HG03039 (cell line): ENCODE results near the gene ESR1.
"Not testable (repeated sequence)": the region's sequence is repeated elsewhere in the genome, so short reads cannot be mapped to it uniquely, and the experiment has no call there.

Experiments
- ATAC-seq: cut with Tn5 transposase; IDR thresholded peaks from one replicate; pipeline ENCODE4 v1.9.1; 2021; ENCODE audit warnings: mild to moderate bottlenecking, moderate library complexity; ENCODE audit not compliant: unreplicated experiment

Gene ESR1

DNA sequence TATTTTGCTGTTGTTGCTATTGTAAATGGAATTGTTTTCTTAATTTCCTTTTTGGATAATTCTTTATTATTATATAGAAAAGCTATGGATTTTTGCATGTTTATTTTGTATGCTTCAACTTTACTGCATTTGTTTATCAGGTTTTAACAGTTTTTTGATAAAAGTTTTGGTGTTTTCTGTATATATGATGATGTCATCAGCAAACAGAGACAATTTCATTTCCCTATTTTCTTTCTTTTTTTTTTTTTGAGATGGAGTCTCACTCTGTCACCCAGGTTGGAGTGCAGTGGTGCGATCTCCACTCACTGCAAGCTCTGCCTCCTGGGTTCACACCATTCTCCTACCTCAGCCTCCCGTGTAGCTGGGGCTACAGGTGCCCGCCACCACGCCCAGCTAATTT lies 156.9 kb downstream of the ESR1 start:
- ATAC-seq, result not testable (repeated sequence)

- no peak for ATAC-seq
Measured at GRCh38 chr6:151974061-151974617, 166.7 kb downstream of the ESR1 start.

DNA sequence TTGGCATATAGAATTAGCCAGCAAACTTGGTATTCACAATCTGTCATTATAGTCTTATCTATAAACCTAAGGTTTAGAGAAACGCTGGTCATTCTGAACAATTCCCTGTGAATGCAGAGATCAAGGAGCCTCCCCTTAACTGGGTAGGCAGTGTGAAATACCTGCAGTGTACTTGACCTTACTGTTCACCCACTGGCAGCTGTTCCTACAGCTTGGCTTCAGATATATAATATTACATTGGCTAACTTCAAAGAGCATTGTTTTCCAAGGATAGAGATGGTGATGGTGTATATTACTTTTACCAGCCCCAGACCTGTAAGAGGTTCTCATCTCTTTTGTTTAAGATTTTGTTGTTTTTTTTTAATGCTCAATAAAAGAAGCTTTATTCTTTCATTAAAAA lies 168.3 kb downstream of the ESR1 start:
- no peak for ATAC-seq

DNA sequence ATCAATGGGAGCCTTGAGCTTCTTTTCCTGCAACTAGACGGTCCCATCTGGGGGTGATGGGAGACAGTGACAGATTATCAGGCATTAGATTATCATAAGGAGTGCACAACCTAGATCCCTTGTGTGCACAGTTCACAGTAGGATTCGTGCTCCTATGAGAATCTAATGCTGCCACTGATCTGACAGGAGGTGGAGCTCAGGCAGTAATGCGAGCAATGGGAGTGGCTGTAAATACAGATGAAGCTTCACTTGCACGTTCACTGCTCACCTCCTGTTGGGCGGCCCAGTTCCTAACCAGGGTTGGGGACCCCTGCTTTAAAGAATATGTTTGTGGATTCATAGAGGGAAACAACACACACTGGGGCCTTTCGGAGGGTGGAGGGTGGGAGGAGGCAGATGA lies 180.7 kb downstream of the ESR1 start:
- ATAC-seq, result not testable (repeated sequence)

DNA sequence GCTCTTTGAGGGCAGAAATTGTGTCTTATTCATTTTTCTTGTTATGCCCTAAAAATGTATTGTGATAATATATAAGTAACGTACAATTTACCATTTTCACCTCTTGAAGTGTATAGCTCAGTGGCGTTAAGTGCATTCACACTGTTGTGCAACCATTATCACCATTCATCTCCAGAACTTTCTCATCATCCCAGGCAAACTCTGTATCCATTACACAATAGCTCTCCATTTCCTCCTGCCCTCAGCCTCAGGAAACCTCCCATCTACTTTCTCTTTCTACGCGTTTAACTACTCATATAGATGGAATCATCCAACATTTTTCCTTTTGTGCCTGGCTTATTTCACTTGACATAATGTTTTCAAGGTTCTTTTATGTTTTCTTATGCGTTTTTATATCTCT lies 184.6 kb downstream of the ESR1 start:
- ATAC-seq, result no peak

GRCh38 chr6:151993364-151993763 lies 185.9 kb downstream of the ESR1 start:
- ATAC-seq, result no peak

DNA sequence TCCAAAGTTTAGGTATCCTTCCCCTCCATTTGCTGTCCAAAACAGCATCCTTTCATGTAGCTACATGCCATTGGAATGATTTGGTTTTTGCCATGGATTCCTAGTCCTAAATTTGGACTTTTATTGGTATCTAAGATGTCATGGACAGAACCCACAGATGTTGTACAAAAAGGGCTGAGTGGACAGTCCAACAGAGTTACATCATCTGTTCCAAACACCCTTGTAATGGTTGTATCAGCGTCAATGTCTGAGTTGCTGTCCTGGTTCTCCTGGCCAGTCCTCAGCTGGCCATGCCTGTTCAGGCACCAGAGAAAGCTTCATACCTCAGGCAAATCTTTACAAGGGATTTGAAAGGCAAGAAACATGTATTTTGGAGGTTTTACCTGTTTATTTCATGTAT lies 191.3 kb downstream of the ESR1 start:
- no peak for ATAC-seq

GRCh38 chr6:151999194-151999593 lies 191.7 kb downstream of the ESR1 start:
- no peak for ATAC-seq

GRCh38 chr6:152001408-152001807 lies 193.9 kb downstream of the ESR1 start:
- ATAC-seq, result no peak

DNA sequence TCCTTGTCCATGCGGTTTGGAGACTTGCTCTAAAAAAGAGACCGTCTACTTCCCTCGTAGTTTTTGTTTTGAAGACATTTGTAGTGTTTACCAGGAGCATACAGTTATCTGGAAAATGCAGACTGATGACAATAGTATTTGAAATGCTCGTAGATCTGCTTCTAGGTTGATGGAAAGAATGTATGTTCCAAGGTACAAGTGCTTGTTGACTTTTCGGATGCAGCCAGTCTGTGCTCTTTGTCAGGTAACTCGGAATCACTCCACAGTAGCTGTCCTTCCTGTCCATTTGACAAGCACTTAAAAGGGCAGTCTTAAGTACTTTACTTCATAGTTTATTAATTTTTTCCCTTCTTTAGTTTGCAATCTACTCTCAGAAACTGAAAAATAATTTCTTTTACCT lies 194.8 kb downstream of the ESR1 start:
- no peak for ATAC-seq

DNA sequence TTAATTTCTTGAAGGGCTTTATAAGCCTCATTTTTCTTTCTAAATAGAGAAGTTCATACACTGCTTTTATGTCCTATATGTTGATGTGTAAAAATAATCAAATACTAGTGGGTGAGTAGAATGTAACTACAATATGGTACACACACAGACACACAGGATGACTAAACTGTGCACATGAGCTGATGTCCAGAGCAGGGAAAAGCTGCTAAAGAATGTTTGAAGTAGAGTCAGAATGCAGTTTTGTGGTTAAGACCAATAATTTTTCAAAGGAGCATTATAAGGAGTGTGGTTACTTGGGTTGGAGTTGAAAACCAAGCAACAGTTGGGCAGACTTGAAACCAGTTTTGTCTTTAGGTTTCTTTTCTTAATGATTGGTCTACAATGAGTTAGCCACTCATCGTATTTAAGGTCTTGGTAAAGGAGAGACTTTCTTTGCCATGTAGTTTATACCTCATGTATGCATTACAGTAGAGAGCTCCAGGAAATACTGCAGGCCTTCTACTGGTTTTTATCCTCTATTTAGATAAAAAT lies 196.6 kb downstream of the ESR1 start:
- no peak for ATAC-seq

GRCh38 chr6:152004896-152005295 lies 197.4 kb downstream of the ESR1 start:
- ATAC-seq, result no peak

- ATAC-seq, result no peak
Measured at GRCh38 chr6:152008779-152009178, 201.3 kb downstream of the ESR1 start.

GRCh38 chr6:152012227-152012626 lies 204.7 kb downstream of the ESR1 start:
- ATAC-seq, result no peak

- ATAC-seq, result no peak
Measured at GRCh38 chr6:152018876-152019275, 211.4 kb downstream of the ESR1 start.

GRCh38 chr6:152022303-152022702 lies 214.8 kb downstream of the ESR1 start:
- ATAC-seq, result no peak

DNA sequence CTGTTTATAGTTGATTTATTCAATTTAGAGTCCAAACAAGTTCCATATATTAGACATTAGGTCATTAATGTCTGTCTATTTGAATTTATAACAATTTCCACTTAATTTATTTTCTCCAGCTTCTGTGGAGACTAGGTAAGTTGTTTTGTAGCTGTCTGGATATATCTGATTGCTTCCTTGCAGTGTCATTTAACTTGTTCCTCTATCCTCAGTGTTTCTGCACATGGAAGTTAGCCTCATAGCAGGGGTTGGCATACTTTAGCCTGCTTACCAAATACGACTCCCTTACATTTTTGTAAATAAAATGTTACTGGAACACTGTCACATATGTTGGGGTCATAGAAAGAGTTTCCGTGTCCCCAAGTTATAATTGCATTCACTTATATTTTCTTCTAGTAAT lies 216.1 kb downstream of the ESR1 start:
- ATAC-seq, result no peak

GRCh38 chr6:152026291-152026690 lies 218.8 kb downstream of the ESR1 start:
- ATAC-seq, result no peak

- not testable (repeated sequence) for ATAC-seq
Measured at GRCh38 chr6:152026744-152027143, 219.3 kb downstream of the ESR1 start.

DNA sequence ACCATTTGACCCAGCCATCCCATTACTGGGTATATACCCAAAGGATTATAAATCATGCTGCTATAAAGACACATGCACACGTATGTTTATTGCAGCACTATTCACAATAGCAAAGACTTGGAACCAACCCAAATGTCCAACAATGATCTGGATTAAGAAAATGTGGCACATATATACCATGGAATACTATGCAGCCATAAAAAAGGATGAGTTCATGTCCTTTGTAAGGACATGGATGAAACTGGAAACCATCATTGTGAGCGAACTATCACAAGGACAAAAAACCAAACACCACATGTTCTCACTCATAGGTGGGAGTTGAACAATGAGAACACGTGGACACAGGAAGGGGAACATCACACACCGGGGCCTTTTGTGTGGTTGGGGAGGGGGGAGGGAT lies 226.3 kb downstream of the ESR1 start:
- ATAC-seq, result not testable (repeated sequence)

GRCh38 chr6:152034631-152035030 lies 227.1 kb downstream of the ESR1 start:
- ATAC-seq, result no peak

DNA sequence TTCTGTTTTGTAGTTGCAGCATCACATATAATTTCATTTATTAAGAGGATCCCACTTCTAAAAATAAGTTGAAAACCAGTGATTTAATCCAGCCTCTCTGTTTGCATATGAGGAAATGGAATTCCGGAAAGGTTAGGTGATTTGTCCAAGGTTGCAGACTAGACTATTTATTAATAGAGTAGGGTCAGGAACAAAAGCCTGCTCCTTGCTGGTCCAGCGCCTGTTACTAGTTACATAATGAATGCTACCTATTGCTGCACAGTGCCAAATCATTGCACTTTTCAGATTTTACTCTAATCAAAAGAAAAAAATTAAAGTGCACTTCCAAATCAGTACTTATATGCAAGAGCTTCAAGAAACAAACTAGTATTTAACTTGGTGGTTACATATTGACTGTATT lies 238.6 kb downstream of the ESR1 start:
- no peak for ATAC-seq

DNA sequence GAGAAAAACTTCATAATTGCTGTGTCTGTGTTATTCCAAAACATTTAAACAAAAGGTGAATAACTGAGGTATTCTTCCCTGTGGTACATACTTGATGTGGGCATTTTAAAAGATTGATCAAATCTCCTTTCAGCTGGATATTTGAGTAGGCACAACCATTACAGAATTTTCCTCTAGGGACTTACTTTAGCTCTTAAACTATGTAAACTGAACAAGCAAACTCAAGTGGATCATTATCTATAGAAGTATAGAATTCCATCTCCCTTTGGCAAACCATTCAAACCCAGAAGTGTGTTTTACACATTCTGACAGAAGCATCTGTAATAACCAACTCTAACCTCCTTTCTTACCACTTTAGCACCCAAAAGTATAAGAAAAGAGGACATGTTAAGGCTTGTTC lies 241.4 kb downstream of the ESR1 start:
- ATAC-seq, result no peak
